Activated gamma-delta T cell treated with anti-CD3 and anti-CD28 coated beads, Interleukin-2, amount 50 U/mL, for 16 hours (primary cell): ENCODE measurements around the gene TMPRSS3.
"Not testable (repeated sequence)": the region's sequence is repeated elsewhere in the genome, so short reads cannot be mapped to it uniquely, and the experiment has no call there.

Source experiments
- DNase-seq: peaks from one replicate; pipeline ENCODE4 v3.0.0-alpha.2; 2020; ENCODE audit warnings: low read depth

The TMPRSS3 gene

GRCh38 chr21:42427809-42428419, 32.1 kb upstream of the TMPRSS3 start:
- no peak for DNase-seq

GRCh38 chr21:42426876-42427480, 31.1 kb upstream of the TMPRSS3 start:
- no peak for DNase-seq

- no peak for DNase-seq
Measured at GRCh38 chr21:42426424-42426823, 30.6 kb upstream of the TMPRSS3 start.

GRCh38 chr21:42425591-42425990, 29.7 kb upstream of the TMPRSS3 start:
- no peak for DNase-seq

DNA sequence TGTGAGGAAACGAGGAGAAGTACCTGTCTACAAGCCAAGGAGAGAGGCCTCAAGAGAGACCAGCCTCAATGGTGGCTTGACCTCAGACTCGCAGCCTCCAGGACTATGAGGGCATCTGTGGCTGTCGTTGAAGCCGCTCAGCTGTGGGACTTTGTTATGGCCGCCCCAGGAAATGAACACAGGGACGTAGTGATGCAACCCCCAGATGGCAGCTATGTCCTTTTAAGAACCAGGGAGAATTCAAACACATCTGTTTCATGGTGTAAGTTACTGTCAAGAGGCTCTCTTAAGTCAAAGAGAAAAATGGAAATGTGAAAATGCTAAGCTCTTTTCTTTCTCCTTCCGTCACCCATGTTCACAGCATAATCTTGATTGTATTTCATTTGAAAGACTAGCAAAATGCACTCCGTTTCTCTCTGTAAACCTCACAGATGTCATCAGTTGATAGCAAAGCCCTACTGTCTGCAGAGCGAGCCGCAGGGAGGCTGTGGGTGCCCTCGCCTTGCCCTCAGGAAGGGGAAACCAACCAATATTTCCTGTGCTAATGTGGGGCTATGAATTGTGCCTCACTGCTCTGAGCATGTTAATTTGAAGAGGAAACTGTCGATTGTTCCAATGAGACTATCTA, 29.2 kb upstream of the TMPRSS3 start:
- peak; percentile 66 for DNase-seq

DNA sequence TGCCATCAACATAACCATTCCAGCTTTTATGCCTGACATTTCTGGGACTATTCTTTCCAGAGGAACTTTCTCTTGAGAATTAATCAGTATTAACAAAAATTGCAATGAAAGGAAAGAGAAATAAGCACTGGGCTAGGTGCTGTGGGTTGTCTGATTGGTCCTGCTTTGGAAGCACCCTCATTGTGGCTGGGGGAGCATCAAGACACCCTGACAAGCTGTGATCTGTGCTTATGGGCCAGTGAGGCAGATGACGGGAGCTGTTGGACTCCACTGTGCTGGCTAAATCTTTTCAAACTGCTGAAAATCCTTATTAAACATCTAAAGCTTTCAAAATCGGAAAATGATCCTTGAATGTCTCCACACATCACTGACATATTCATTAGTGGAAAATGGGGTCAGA, 27.8 kb upstream of the TMPRSS3 start:
- no peak for DNase-seq

- no peak for DNase-seq
Measured at GRCh38 chr21:42423197-42423675, 27.4 kb upstream of the TMPRSS3 start.

DNA sequence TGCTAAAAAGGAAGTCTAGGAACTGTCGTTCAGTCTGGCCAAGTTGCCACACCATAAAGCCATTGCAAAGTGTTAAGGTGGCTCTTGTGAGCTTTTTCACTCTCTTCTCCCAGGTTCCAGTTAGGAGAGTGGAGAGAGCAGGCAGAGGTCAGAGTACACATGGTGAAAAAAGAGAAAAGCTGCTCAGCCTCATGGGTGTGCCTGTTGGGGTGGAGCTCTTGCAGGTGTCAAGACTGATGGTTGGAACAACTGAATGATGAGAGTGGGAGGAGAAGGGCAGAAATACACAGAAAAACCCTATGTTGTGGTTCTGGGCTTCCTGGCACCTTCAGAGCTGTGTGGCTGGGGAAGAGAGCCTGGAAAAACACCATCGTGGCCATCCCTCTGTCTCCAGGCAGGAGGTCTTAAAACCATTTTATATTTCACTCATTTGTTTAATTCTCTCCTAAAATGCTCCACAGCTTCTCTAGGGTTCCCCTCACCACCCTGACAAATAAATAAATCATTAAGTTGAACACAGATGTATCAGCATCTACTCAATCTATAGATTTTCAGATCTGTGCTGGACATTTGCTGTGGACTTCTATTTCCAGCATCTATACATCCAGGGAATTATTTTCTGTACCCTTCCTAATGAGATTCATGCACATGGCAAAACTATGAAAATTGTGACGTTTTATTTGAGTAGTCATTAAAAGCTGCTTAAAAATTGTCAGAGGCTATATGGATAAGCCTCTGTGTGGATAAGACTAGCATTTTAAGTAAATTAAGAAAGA, 25.4 kb upstream of the TMPRSS3 start:
- no peak for DNase-seq

GRCh38 chr21:42419845-42420244, 24.0 kb upstream of the TMPRSS3 start:
- DNase-seq: no peak

DNA sequence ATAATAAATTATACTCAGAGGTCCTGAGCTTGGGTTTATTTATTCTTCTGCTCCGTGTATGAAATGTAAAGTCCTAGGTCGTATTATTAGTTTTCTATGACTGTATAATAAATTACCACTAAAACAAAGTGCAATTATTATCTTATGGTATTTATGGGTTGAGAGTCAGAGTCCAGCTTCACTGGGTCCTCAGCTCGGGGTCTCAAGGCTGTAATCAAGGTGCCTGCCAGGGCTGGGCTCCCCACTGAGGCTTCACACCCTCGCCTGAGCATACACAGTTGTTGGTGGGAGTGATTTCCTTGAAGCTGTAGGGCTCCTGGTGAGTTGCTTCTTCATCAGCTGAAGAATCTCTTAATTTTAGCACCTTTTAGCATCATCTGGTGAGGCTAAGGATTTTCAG, 23.0 kb upstream of the TMPRSS3 start:
- no peak for DNase-seq

GRCh38 chr21:42417533-42417932, 21.7 kb upstream of the TMPRSS3 start:
- no peak for DNase-seq

GRCh38 chr21:42414928-42415769, 19.3 kb upstream of the TMPRSS3 start:
- peak; percentile 86 for DNase-seq

DNA sequence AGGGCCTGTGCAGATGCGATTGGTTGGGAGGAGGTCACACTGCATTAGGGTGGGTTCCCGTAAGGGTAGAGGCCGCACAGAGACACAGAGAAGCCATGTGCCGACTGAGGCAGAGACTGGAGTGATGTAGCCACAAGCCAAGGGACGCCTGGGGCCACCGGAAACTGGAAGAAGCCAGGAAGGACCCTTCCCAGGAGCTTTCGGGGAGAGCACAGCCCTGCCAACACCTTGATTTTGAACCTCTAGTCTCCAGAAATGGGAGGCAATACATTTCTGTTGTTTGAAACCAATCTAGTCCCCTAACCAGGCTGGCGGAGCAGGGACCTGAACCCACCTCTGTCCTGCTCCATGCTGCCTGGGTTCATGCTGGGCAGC, 18.7 kb upstream of the TMPRSS3 start:
- no peak for DNase-seq

DNA sequence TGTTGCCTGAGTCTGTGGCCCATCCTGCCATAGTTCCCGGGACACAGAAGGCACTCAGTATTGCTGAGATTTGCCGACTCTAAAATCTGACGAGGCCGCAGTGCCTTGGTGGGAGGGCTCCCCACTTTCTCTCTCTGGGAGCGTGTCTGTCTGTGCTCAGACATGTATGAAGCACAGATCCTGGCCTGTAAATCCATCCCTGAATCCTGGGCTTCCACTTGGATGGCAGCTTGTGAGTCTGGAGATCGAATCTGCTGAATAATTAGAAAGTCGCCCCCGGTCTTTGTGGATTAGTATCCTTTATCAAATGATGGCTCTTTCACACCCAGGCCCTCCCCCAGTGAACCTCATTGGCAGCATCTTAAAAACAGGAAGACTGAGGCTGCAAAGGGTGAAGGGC, 18.2 kb upstream of the TMPRSS3 start:
- no peak for DNase-seq

DNA sequence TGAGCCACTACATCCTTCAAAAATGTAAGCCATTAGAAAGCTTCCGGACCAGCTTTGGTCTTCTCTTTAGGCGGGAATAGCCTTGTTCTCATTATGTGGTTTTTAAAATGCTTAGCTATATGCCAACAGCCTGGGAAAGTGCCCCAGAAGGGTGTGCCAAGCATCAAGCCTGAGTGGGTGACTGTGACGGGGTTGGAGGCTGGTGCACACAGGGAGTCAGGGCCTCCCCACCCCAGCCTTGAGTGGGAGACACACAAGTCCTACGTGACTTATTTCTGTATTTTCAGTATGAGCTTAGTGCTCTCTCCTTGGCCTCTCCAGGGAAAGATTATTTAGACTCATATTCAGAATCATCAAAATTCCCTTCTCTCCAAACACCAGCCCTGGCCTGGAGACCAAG, 17.6 kb upstream of the TMPRSS3 start:
- DNase-seq: no peak

DNA sequence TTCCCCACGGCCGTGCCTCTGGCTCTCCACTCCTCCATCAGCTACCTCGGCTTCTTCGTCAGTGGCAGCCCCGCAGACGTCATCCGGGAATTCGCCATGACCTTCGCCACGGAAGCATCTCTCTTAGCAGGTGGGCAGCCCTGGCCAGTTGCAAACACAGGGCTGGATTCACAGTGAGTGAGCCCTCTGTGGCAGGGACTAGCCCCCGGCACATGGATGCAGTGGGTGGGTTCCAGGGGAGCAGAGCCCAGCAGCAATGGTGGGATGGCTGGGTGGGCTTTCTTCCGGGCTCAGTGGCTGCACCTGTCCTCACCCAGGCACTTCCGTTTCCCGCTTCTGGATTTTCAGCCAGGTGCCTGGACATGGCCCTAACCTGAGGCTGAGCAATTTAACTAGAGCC, 17.2 kb upstream of the TMPRSS3 start:
- DNase-seq: no peak

DNA sequence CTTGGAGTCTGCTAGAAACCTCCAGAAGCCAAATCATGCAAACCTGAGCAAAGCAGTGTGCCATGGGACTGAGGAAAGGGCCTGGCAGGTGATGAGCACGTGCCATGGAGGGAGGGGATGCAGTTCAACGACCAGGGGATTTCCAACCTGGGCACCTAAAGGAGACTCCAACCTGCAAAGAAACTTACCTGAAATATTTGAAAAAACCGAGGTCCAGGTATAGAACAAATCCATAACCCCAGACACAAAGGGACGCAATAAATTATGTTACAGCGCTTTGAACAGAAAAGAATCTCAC, 16.7 kb upstream of the TMPRSS3 start:
- no peak for DNase-seq

- no peak for DNase-seq
Measured at GRCh38 chr21:42411891-42412635, 16.2 kb upstream of the TMPRSS3 start.

- no peak for DNase-seq
Measured at GRCh38 chr21:42411197-42411869, 15.5 kb upstream of the TMPRSS3 start.

- no peak for DNase-seq
Measured at GRCh38 chr21:42409366-42409765, 13.5 kb upstream of the TMPRSS3 start.

- DNase-seq: not testable (repeated sequence)
Measured at GRCh38 chr21:42408718-42409117, 12.9 kb upstream of the TMPRSS3 start.
